Heart left ventricle (tissue), 16 donors: Measurements from ENCODE around the gene ADGRB2. TPM values are rescaled to one million over a fixed set of nuclear protein-coding genes. Genes with fewer than 3 reads are reported as not detected.

Experiments
- ATAC-seq, 4 donors: fragments of 200-7000 bp; cut with Tn5 transposase; one replicate each; pipeline ENCODE4 v1.9.1; 2020 to 2022; ENCODE audit warnings: moderate library complexity in 4 of 4, mild to moderate bottlenecking in 3 of 4, moderate number of reproducible peaks in 1 of 4
- DNase-seq, 5 donors: peaks; one replicate each; pipeline ENCODE4 v3.0.0-alpha.2; 2020
- H3K27ac ChIP-seq, 12 donors: fragments of 200-600 bp; sonication (generic) in 4 of 12; one replicate each; pipeline versions ENCODE4 v1.5.0 to v1.8.0; 2016 to 2022; ENCODE audit warnings: mild to moderate bottlenecking in 2 of 12
- H3K27me3 ChIP-seq, 9 donors: fragments of 200-600 bp; sonication (generic) in 2 of 9; one replicate each; pipeline versions ENCODE4 v1.5.1 to v1.8.0; 2016 to 2022; ENCODE audit warnings: mild to moderate bottlenecking in 3 of 9
- H3K36me3 ChIP-seq, 9 donors: fragments of 200-600 bp; sonication (generic) in 2 of 9; one replicate each; pipeline versions ENCODE4 v1.5.0 to v1.8.0; 2018 to 2022; ENCODE audit warnings: mild to moderate bottlenecking in 2 of 9
- H3K4me1 ChIP-seq, 12 donors: fragments of 200-600 bp; sonication (generic) in 4 of 12; one replicate each; pipeline versions ENCODE4 v1.5.0 to v1.8.0; 2016 to 2022; ENCODE audit warnings: mild to moderate bottlenecking in 3 of 12
- H3K4me3 ChIP-seq, 12 donors: fragments of 200-600 bp; sonication (generic) in 4 of 12; one replicate each; pipeline versions ENCODE4 v1.5.0 to v1.8.0; 2017 to 2022; ENCODE audit warnings: mild to moderate bottlenecking in 9 of 12, moderate library complexity in 4 of 12
- H3K9me3 ChIP-seq, 12 donors: fragments of 200-600 bp; sonication (generic) in 4 of 12; one replicate each; pipeline versions ENCODE4 v1.5.0 to v1.8.0; 2016 to 2022; ENCODE audit warnings: mild to moderate bottlenecking in 1 of 12
- POLR2A ChIP-seq, 2 donors: fragments of 450-650 bp; IDR thresholded peaks; one replicate each; pipeline ENCODE4 v1.6.1; 2017; ENCODE audit warnings: antibody characterized with exemption in 2 of 2, mild to moderate bottlenecking in 2 of 2, moderate library complexity in 2 of 2
- WGBS, 4 donors: extraction: QIAGEN DNeasy Blood & Tissue Kit in 2 of 4; methylation state at CpG; one replicate each; pipeline versions ENCODE4 v1.1.5 to v1.1.7; 2013 to 2018; 5-methylcytosine and 5-hydroxymethylcytosine counted together
- intact Hi-C, 10 donors: fragments of 100-400 bp; cut with DNase I; formaldehyde crosslinking; loops; one replicate each; pipeline versions ENCODE4 v1.11.1 to v1.14.2; 2022
- polyA plus RNA-seq, 2 donors: library from polyadenylated mRNA; stranded (reverse); fragments of 200-250 nt; gene quantifications; one replicate each; pipeline ENCODE4 v1.2.3, GENCODE V29; 2013
- total RNA-seq, 9 donors: library from RNA; depleted of rRNA in 2 of 9; stranded (reverse); fragments of >200 nt in 2 of 9; fragmentation: NEBNext Ultra II Directional in 3 of 9; extraction: Animal tissue kit (Norgen Biotek cat#: 25700) in 3 of 9; gene quantifications; one replicate each; pipeline versions ENCODE4 v1.1.0 to v1.2.4, GENCODE V29; 2016 to 2023
- TF ChIP-seq, protein P1 (sequence below), 12 donors: fragments of 200-600 bp; sonication (generic) in 4 of 12; IDR thresholded peaks; one replicate each; pipeline versions ENCODE4 v1.5.0 to v1.8.0; 2018 to 2022; ENCODE audit warnings: antibody characterized with exemption in 12 of 12, mild to moderate bottlenecking in 5 of 12
- donor health status: ischemic (EF 13 %, LVEDD 7.1; RV severe dilation, severe dysfunction).
- donor health status: healthy with polysubstance abuse.
- donor health status: DM: no; HTN: yes; CAD: no.
- donor health status: DM: no; HTN: no; CAD: no.
- donor health status: ischemic (EF 25% LVEDD 6.9; RV normal size, moderate dysfunction).
- donor health status: ischemic (EF 25% LVEDD 5.7; RV mildly dilated, moderate dysfunction).
- donor health status: healthy.
- donor health status: DM: yes; HTN: yes; CAD: no.
- donor health status: ischemic (EF 35%, LVEDD 5.7; RV mildly dilated, moderate dysfunction).
- donor health status: nonischemic (EF 11% LVEDD 7.7; RV severe dilation, severe dysfunction).
- donor health status: DM: yes; HTN: yes; CAD: no.
- donor health status: PGD.
- donor health status: ischemic (EF 29% LVEDD 5.4; RV normal size, mild dysfunction).
- donor health status: nonischemic (EF 23%, LVEDD 6.1; RV moderate dilation, normal function).

The ADGRB2 gene
- total and polyA plus RNA-seq, 11 donors = 1.1 to 18.5 (median 9.6) TPM

DNA sequence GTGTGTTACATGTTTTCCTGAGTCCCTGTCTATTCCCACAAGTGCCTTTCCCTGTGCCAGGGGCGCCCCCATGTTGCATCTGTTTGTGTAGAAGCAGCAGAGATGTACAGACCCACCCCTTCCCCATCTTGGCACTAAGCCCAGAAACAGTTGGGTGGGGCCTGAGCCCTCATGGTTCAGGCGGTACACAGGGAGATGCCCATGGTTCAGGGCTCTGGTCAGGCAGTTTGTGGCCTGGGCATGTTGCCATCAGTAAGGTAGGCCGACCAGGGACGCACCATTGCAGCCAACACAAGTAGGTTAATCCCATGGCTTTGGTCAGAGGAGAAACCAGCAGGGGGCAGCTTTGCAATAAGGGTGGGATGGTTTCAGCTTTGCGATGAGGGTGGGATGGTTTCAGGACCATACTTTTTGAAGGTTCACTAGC is 914 bp upstream of the ADGRB2 start:
- no peak for DNase-seq
- intact Hi-C loops = loop anchor here in 4 of 10 donors (2.0 kb wide), 1 partner anchor 24 kb away; no protein-coding TSS in a partner anchor

DNA sequence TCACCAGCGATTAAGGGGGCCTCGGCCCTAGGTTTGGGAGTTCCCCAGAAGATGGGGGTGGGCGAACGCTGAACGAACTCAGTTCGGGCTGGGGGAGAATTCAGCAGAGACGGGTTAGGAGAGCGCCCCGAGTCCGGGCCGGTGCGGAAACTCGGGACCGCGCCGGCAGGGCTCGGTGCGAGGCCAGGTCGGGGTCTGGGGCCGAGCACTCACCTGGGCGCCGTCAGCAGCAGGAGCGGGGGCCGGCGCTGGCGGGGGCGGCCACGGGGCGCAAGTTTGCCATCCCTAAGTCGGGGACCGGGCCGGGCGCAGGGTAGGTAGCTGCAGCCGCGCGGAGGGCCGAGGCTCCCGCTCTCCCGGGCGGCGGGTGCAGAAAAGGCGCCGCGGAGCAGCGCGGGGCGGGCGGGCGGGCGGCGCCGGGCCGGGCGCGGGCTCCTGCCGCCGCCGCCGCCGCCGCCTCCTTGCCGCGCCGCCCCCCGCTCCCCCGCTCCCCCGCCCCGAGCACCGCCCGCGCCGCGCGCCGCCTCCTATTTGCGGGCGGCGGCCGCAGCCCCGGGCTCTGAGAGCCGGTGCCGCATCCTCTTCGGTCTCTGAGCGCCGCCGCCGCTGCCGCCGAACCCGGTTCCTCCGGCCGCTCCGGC is 349 bp downstream of the ADGRB2 start:
- Histone ChIP-seq H3K27ac (no peak overlapping the region), H3K27me3 (peaks cover 0 to 46% (median 10%) of the 10 kb centered on the region in 9 donors), H3K4me3 (peak overlapping the region; percentile 30 to 71 (median 58)), H3K9me3 (no peaks in the 10 kb centered on the region), H3K4me1 (peaks cover 2 to 42% (median 29%) of the 10 kb centered on the region in 12 donors), H3K36me3 (no peaks in the 10 kb centered on the region)
- 0 to 1% (median 1%) methylated on average over 22 to 93 of the region's 93 CpGs for WGBS, 4 donors
- TF ChIP-seq, protein P1, sequence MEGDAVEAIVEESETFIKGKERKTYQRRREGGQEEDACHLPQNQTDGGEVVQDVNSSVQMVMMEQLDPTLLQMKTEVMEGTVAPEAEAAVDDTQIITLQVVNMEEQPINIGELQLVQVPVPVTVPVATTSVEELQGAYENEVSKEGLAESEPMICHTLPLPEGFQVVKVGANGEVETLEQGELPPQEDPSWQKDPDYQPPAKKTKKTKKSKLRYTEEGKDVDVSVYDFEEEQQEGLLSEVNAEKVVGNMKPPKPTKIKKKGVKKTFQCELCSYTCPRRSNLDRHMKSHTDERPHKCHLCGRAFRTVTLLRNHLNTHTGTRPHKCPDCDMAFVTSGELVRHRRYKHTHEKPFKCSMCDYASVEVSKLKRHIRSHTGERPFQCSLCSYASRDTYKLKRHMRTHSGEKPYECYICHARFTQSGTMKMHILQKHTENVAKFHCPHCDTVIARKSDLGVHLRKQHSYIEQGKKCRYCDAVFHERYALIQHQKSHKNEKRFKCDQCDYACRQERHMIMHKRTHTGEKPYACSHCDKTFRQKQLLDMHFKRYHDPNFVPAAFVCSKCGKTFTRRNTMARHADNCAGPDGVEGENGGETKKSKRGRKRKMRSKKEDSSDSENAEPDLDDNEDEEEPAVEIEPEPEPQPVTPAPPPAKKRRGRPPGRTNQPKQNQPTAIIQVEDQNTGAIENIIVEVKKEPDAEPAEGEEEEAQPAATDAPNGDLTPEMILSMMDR (IDR thresholded peaks at IDR 0.05) = no peak
- TF ChIP-seq POLR2A (IDR thresholded peaks at IDR 0.05) = no peak
- DNase-seq (no peak), ATAC-seq (no peak)
- intact Hi-C loops = loop anchor here in 5 of 10 donors (2.0 to 5.0 kb wide), 2 partner anchors 25 to 199 kb away; no protein-coding TSS in a partner anchor

More for the DNA sequence above, 914 bp upstream of the ADGRB2 start:
- no peaks in the 10 kb centered on the region for H3K36me3 ChIP-seq
- TF ChIP-seq, protein P1 (IDR thresholded peaks at IDR 0.05) = peak in 7 of 12 donors; percentile 21 to 47 (median 32)
- TF ChIP-seq POLR2A (IDR thresholded peaks at IDR 0.05) = no peak
- peaks cover 2 to 51% (median 31%) of the 10 kb centered on the region in 12 donors for H3K4me1 ChIP-seq
- H3K9me3 ChIP-seq = no peaks in the 10 kb centered on the region
- no peak overlapping the region for H3K4me3 ChIP-seq
- peaks cover 0 to 46% (median 10%) of the 10 kb centered on the region in 9 donors for H3K27me3 ChIP-seq
- H3K27ac ChIP-seq = no peak overlapping the region
- WGBS, 4 donors = 42 to 47% (median 44%) methylated on average over 5 of the region's 5 CpGs
- ATAC-seq = no peak

DNA sequence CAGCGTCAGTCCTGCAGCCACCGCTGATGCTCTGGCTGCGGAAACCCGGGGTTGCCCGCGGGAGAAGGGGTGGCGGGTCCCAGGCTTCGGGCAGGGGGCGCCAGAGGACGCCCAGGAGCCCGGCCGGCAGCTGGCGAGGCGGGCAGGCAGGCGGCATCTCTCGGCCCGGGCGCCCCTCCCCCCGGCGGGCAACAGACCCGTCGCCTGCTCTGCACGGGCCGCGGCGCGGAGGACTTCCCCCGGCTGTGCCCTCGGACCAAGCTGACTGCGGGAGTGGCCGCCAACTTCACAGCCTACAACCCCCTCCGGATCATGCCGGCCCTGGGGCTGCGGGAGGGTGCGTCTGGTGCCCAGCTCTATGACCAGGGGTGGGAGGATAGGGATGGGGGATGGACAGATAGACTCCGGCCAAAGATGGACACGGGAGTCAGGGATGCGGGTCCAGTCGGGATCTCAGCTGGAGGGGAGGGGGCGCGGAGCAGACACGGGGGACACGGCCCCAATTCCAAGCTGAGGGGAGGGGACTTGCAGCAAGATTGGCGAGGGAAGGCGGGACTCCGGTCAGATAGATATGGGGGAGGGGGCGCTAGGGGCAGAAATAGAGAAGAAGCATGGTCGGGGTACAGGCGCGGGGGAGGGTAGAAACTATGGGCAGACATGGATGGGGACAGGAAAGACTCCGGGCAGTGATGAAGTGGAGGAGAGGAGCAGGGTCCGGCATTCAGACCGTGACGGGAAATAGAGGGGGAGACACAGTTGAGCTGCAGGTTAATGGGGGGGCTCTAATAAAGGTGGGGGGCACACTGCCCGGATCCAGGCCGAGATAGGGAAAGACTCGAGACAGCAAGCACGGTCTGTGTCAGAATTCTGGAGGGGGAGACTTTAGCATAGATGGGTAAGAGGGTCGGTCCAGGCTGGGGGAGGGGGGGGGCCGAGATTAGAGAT is 1.1 kb downstream of the ADGRB2 start:
- Histone ChIP-seq H3K36me3 (no peaks in the 10 kb centered on the region), H3K4me3 (peak overlapping the region in 11 of 12 donors; percentile 30 to 71 (median 59)), H3K4me1 (peaks cover 2 to 42% (median 29%) of the 10 kb centered on the region in 12 donors), H3K9me3 (no peaks in the 10 kb centered on the region), H3K27ac (no peak overlapping the region), H3K27me3 (peaks cover 0 to 46% (median 10%) of the 10 kb centered on the region in 9 donors)
- DNase-seq (peak; percentile 53 to 77 (median 66)), ATAC-seq (peak in 3 of 4 donors; percentile 57 to 69 (median 63))
- intact Hi-C loops = loop anchor here in 1 of 10 donors (1.0 to 5.0 kb wide), 2 partner anchors 25 to 199 kb away; no protein-coding TSS in a partner anchor
- 1 to 4% (median 2%) methylated on average over 25 to 60 of the region's 60 CpGs for WGBS, 4 donors
- no peak for TF ChIP-seq POLR2A (IDR thresholded peaks at IDR 0.05)
- TF ChIP-seq, protein P1 (IDR thresholded peaks at IDR 0.05) = peak; percentile 39 to 71 (median 56)
